ENCODE data around the gene GAL3ST3.
A peak's percentile ranks its signal among the peaks of the same experiment; 100 is the strongest.

GAL3ST3 gene

DNA sequence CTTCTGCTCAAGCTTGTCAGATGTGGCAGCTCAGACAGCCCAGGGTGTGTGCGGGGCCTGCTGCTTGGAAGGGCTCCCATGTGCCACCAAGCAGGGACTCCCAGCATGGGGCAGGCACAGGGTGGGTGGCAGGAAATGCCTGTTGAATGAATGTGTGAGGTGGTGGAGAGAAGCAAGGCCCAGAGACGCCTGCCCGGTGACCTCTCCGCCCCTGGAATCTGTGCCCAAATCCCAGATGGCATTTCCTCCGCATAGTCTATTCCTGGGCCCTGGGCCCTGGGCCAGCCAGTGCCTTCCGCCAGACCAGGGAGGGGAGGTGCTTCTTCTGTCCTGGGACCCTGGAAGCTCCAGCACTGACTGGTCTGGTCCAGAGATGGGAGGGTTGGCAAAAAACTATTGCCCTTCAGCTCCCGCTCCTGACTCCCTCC lies 33.5 kb downstream of the GAL3ST3 start:
- POLR2A ChIA-PET = no interaction called here

DNA sequence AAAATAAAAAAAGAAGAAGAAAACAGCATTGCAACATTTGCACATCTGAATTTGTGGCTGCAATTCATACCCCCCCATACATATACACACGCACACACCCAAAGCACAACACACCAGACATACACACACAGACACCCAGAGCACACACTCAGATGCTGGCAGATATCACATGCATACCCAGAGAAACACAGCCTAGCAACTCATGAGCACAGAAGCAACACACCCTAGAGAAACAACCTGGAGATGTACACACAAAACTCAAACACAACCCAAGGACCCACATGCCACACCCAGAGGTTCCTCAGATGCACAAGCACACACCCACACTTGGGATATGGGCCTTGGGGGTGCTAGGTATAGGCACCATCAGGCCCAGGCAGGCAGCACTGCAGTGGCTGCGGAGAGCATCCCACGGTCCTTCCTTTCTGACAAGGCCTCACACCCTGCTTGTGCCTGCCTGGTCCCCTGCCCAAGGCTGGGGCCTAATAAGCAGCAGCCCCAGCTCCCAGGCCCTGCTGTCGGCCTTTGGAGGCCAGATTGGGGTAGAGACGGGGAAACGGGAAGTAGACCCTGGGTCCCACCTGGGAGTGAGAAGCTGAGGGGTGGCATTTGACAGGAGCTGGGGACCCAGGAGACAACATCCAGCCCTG lies 34.0 kb downstream of the GAL3ST3 start:
- DNase-seq = no peak
- H3K27me3 ChIP-seq (replicated peaks in 2 of 5; ENCODE audit: control insufficient read depth in 4 of 5, insufficient read depth in 5 of 5, low read length in 4 of 5) = peaks cover 0 to 31% (median 10%) of the 10 kb centered on the region in 5 experiments
- ChIA-PET POLR2A (no interaction called here), CTCF (interaction anchor here (1.1 kb wide), 1 partner anchor 24 kb away, joined by 3 read pairs; no protein-coding TSS in a partner anchor)
- no peaks in the 10 kb centered on the region for H3K9me3 ChIP-seq (ENCODE audit: control extremely low read depth in 1 of 5, control insufficient read depth in 4 of 5, insufficient read depth in 2 of 5, low read depth in 1 of 5, low read length in 4 of 5)
- H3K27ac ChIP-seq (ENCODE audit: insufficient read depth in 1 of 2, low read depth in 1 of 2, low read length in 2 of 2, poor library complexity in 1 of 2, severe bottlenecking in 2 of 2) = no peak overlapping the region
- peaks cover 0 to 20% (median 16%) of the 10 kb centered on the region in 4 experiments for H3K4me1 ChIP-seq (ENCODE audit: control extremely low read depth in 1 of 4, control insufficient read depth in 4 of 4, insufficient read depth in 4 of 4, low read length in 3 of 4)
- no peak overlapping the region for H3K4me3 ChIP-seq (ENCODE audit: control insufficient read depth in 1 of 7, extremely low read depth in 1 of 7, insufficient read depth in 4 of 7, low read depth in 2 of 7, low read length in 6 of 7)
- no peaks in the 10 kb centered on the region for H3K36me3 ChIP-seq (ENCODE audit: control insufficient read depth in 4 of 4, insufficient read depth in 4 of 4, low read length in 3 of 4)
- WGBS (ENCODE audit: insufficient coverage) = 93% methylated on average over 6 of the region's 6 CpGs

More for the DNA sequence above, 33.5 kb downstream of the GAL3ST3 start:
- CTCF ChIA-PET = interaction anchor here (1.1 kb wide), 1 partner anchor 24 kb away, joined by 3 read pairs; no protein-coding TSS in a partner anchor
- DNase-seq = no peak
- Histone ChIP-seq H3K36me3 (ENCODE audit: control insufficient read depth in 4 of 4, insufficient read depth in 4 of 4, low read length in 3 of 4) (no peaks in the 10 kb centered on the region), H3K4me3 (ENCODE audit: control insufficient read depth in 1 of 7, extremely low read depth in 1 of 7, insufficient read depth in 4 of 7, low read depth in 2 of 7, low read length in 6 of 7) (no peak overlapping the region), H3K9me3 (ENCODE audit: control extremely low read depth in 1 of 5, control insufficient read depth in 4 of 5, insufficient read depth in 2 of 5, low read depth in 1 of 5, low read length in 4 of 5) (no peaks in the 10 kb centered on the region), H3K4me1 (ENCODE audit: control extremely low read depth in 1 of 4, control insufficient read depth in 4 of 4, insufficient read depth in 4 of 4, low read length in 3 of 4) (peaks cover 0 to 22% (median 19%) of the 10 kb centered on the region in 4 experiments), H3K27me3 (replicated peaks in 2 of 5; ENCODE audit: control insufficient read depth in 4 of 5, insufficient read depth in 5 of 5, low read length in 4 of 5) (peaks cover 0 to 25% (median 7%) of the 10 kb centered on the region in 5 experiments), H3K27ac (ENCODE audit: insufficient read depth in 1 of 2, low read depth in 1 of 2, low read length in 2 of 2, poor library complexity in 1 of 2, severe bottlenecking in 2 of 2) (no peak overlapping the region)
- WGBS (ENCODE audit: insufficient coverage) = 99% methylated on average over 7 of the region's 7 CpGs

GRCh38 chr11:66013762-66014100 lies 35.2 kb downstream of the GAL3ST3 start:
- Histone ChIP-seq H3K27me3 (replicated peaks in 2 of 5; ENCODE audit: control insufficient read depth in 4 of 5, insufficient read depth in 5 of 5, low read length in 4 of 5) (peaks cover 0 to 31% (median 10%) of the 10 kb centered on the region in 5 experiments), H3K4me1 (ENCODE audit: control extremely low read depth in 1 of 4, control insufficient read depth in 4 of 4, insufficient read depth in 4 of 4, low read length in 3 of 4) (peaks cover 0 to 20% (median 17%) of the 10 kb centered on the region in 4 experiments), H3K36me3 (ENCODE audit: control insufficient read depth in 4 of 4, insufficient read depth in 4 of 4, low read length in 3 of 4) (no peaks in the 10 kb centered on the region), H3K4me3 (ENCODE audit: control insufficient read depth in 1 of 7, extremely low read depth in 1 of 7, insufficient read depth in 4 of 7, low read depth in 2 of 7, low read length in 6 of 7) (no peak overlapping the region), H3K27ac (ENCODE audit: insufficient read depth in 1 of 2, low read depth in 1 of 2, low read length in 2 of 2, poor library complexity in 1 of 2, severe bottlenecking in 2 of 2) (no peak overlapping the region), H3K9me3 (ENCODE audit: control extremely low read depth in 1 of 5, control insufficient read depth in 4 of 5, insufficient read depth in 2 of 5, low read depth in 1 of 5, low read length in 4 of 5) (no peaks in the 10 kb centered on the region)
- WGBS (ENCODE audit: insufficient coverage) = 93% methylated on average over 7 of the region's 7 CpGs
- CTCF ChIA-PET = interaction anchor here (1.4 to 2.5 kb wide), 3 partner anchors 9 to 32 kb away, joined by 3 to 10 read pairs (median 7); no protein-coding TSS in a partner anchor
- no peak for DNase-seq
- POLR2A ChIA-PET = no interaction called here

GRCh38 chr11:66012946-66013761 lies 35.8 kb downstream of the GAL3ST3 start:
- Histone ChIP-seq H3K27ac (ENCODE audit: insufficient read depth in 1 of 2, low read depth in 1 of 2, low read length in 2 of 2, poor library complexity in 1 of 2, severe bottlenecking in 2 of 2) (no peak overlapping the region), H3K4me1 (ENCODE audit: control extremely low read depth in 1 of 4, control insufficient read depth in 4 of 4, insufficient read depth in 4 of 4, low read length in 3 of 4) (peaks cover 0 to 21% (median 17%) of the 10 kb centered on the region in 4 experiments), H3K36me3 (ENCODE audit: control insufficient read depth in 4 of 4, insufficient read depth in 4 of 4, low read length in 3 of 4) (no peaks in the 10 kb centered on the region), H3K27me3 (replicated peaks in 2 of 5; ENCODE audit: control insufficient read depth in 4 of 5, insufficient read depth in 5 of 5, low read length in 4 of 5) (peaks cover 0 to 31% (median 10%) of the 10 kb centered on the region in 5 experiments), H3K4me3 (ENCODE audit: control insufficient read depth in 1 of 7, extremely low read depth in 1 of 7, insufficient read depth in 4 of 7, low read depth in 2 of 7, low read length in 6 of 7) (peak overlapping the region in 1 of 7 experiments; percentile 14), H3K9me3 (ENCODE audit: control extremely low read depth in 1 of 5, control insufficient read depth in 4 of 5, insufficient read depth in 2 of 5, low read depth in 1 of 5, low read length in 4 of 5) (no peaks in the 10 kb centered on the region)
- peak in 2 of 3 donors; percentile 46 to 52 for DNase-seq
- POLR2A ChIA-PET = no interaction called here
- 26% methylated on average over 10 of the region's 12 CpGs for WGBS (ENCODE audit: insufficient coverage)
- CTCF ChIA-PET = interaction anchor here (1.4 to 2.5 kb wide), 4 partner anchors 9 to 33 kb away, joined by 3 to 10 read pairs (median 7); partner anchors contain the start of gene BANF1

DNA sequence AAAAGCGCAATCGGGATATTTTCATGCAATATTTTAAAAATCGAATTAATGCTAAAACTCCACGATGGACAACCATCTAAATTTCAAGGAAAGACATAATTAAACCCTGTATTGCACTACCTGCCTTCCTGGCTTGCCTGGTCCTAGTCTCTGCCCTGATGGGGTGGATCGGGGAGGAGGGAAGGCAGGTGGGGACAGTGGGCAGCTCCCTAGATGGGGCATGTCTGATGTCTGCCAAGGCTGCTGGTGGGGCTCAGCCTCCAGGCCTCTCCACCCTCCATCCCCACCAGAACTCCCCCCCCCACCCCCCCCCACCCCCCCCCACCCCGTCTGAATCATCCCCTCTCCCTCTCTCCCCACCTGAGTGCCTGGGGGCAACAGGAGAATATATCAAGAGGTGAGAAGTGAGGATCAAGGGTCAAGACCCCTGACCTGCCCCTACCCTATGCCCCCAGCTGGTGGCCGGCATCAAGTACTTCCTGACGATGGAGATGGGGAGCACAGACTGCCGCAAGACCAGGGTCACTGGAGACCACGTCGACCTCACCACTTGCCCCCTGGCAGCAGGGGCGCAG lies 36.5 kb downstream of the GAL3ST3 start:
- Histone ChIP-seq H3K27ac (ENCODE audit: insufficient read depth in 1 of 2, low read depth in 1 of 2, low read length in 2 of 2, poor library complexity in 1 of 2, severe bottlenecking in 2 of 2) (no peak overlapping the region), H3K4me3 (ENCODE audit: control insufficient read depth in 1 of 7, extremely low read depth in 1 of 7, insufficient read depth in 4 of 7, low read depth in 2 of 7, low read length in 6 of 7) (peak overlapping the region in 1 of 7 experiments; percentile 42), H3K4me1 (ENCODE audit: control extremely low read depth in 1 of 4, control insufficient read depth in 4 of 4, insufficient read depth in 4 of 4, low read length in 3 of 4) (peaks cover 0 to 21% (median 17%) of the 10 kb centered on the region in 4 experiments), H3K36me3 (ENCODE audit: control insufficient read depth in 4 of 4, insufficient read depth in 4 of 4, low read length in 3 of 4) (no peaks in the 10 kb centered on the region), H3K27me3 (replicated peaks in 2 of 5; ENCODE audit: control insufficient read depth in 4 of 5, insufficient read depth in 5 of 5, low read length in 4 of 5) (peaks cover 0 to 31% (median 10%) of the 10 kb centered on the region in 5 experiments), H3K9me3 (ENCODE audit: control extremely low read depth in 1 of 5, control insufficient read depth in 4 of 5, insufficient read depth in 2 of 5, low read depth in 1 of 5, low read length in 4 of 5) (no peaks in the 10 kb centered on the region)
- ChIA-PET POLR2A (no interaction called here), CTCF (interaction anchor here (1.2 to 2.5 kb wide), 5 partner anchors 9 to 33 kb away, joined by 3 to 10 read pairs (median 7); partner anchors contain the start of gene BANF1)
- WGBS (ENCODE audit: insufficient coverage) = 67% methylated on average over 6 of the region's 12 CpGs
- no peak for DNase-seq

DNA sequence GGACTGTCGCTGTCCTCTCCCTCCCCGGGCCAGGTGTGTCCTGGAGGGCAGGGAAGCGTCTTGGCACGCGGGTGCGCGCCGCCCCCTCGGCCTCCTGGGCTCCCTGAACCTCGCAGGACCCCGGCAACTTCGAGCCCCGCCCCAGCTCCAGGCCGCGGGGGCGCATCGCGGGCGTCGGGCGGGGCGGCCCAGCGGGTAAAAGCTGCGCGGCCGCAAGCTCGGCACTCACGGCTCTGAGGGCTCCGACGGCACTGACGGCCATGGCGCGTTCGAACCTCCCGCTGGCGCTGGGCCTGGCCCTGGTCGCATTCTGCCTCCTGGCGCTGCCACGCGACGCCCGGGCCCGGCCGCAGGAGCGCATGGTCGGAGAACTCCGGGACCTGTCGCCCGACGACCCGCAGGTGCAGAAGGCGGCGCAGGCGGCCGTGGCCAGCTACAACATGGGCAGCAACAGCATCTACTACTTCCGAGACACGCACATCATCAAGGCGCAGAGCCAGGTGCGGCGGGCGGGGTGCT lies 37.1 kb downstream of the GAL3ST3 start, which contains the start of gene CST6:
Gene CST6, plus strand, starts transcription at position 224 of the 519 bp plus-strand sequence. Its CDS starts 37 bp downstream, at position 261.
- Histone ChIP-seq H3K27me3 (replicated peaks in 2 of 5; ENCODE audit: control insufficient read depth in 4 of 5, insufficient read depth in 5 of 5, low read length in 4 of 5) (peaks cover 0 to 31% (median 10%) of the 10 kb centered on the region in 5 experiments), H3K4me1 (ENCODE audit: control extremely low read depth in 1 of 4, control insufficient read depth in 4 of 4, insufficient read depth in 4 of 4, low read length in 3 of 4) (peaks cover 0 to 21% (median 20%) of the 10 kb centered on the region in 4 experiments), H3K36me3 (ENCODE audit: control insufficient read depth in 4 of 4, insufficient read depth in 4 of 4, low read length in 3 of 4) (no peaks in the 10 kb centered on the region), H3K4me3 (ENCODE audit: control insufficient read depth in 1 of 7, extremely low read depth in 1 of 7, insufficient read depth in 4 of 7, low read depth in 2 of 7, low read length in 6 of 7) (peak within 1 kb of the TSS in 3 of 7 experiments; percentile 16 to 42 (median 19)), H3K9me3 (ENCODE audit: control extremely low read depth in 1 of 5, control insufficient read depth in 4 of 5, insufficient read depth in 2 of 5, low read depth in 1 of 5, low read length in 4 of 5) (no peaks in the 10 kb centered on the region), H3K27ac (ENCODE audit: insufficient read depth in 1 of 2, low read depth in 1 of 2, low read length in 2 of 2, poor library complexity in 1 of 2, severe bottlenecking in 2 of 2) (no peak within 1 kb of the TSS)
- WGBS (ENCODE audit: insufficient coverage) = 15% methylated on average over 52 of the region's 61 CpGs
- ChIA-PET POLR2A (interaction anchor here (0.7 kb wide), 1 partner anchor 121 kb away, joined by 3 read pairs; no protein-coding TSS in a partner anchor), CTCF (interaction anchor here (1.2 to 2.5 kb wide), 3 partner anchors 9 to 11 kb away, joined by 3 to 10 read pairs (median 7); partner anchors contain the start of gene BANF1)
- DNase-seq = peak in 2 of 3 donors; percentile 13 to 33
